CD8-positive, alpha-beta memory T cell (primary cell): ENCODE data around the gene LRRIQ3. TPM values are rescaled to one million over a fixed set of nuclear protein-coding genes. Genes with fewer than 3 reads are reported as not detected.
"Not testable (repeated sequence)": the region's sequence is repeated elsewhere in the genome, so short reads cannot be mapped to it uniquely, and the experiment has no call there.

Experiments used
- CTCF ChIA-PET: fragments of 350-600 bp; sonication (Branson Sonifier 250); formaldehyde crosslinking; loops from one replicate; lab custom pipeline; 2021; ENCODE audit warnings: antibody characterized with exemption; lab: Charles Lee
- POLR2A ChIA-PET: fragments of 350-600 bp; sonication (Branson Sonifier 250); formaldehyde crosslinking; loops from one replicate; lab custom pipeline; 2021; ENCODE audit warnings: antibody characterized with exemption; lab: Charles Lee
- DNase-seq, 5 donors: peaks; one replicate each; pipeline versions ENCODE4 v3.0.0 to v3.0.0-alpha.2; 2020 to 2022; ENCODE audit warnings: mixed read lengths in 1 of 5
- H3K27ac ChIP-seq: one replicate; pipeline ENCODE4 v1.7.0; 2013; ENCODE audit warnings: low read depth, mild to moderate bottlenecking, low read length, moderate library complexity
- H3K27me3 ChIP-seq: 2 replicates; pipeline ENCODE4 v1.7.0; 2013; ENCODE audit warnings: low read length, mild to moderate bottlenecking; ENCODE audit not compliant: insufficient read depth, poor library complexity, severe bottlenecking
- H3K36me3 ChIP-seq: 2 replicates; pipeline ENCODE4 v1.7.0; 2013; ENCODE audit warnings: mild to moderate bottlenecking, low read length, moderate library complexity; ENCODE audit not compliant: insufficient read depth
- H3K4me1 ChIP-seq: 2 replicates; pipeline ENCODE4 v1.7.0; 2013; ENCODE audit warnings: mild to moderate bottlenecking, low read length, moderate library complexity; ENCODE audit not compliant: insufficient read depth
- H3K4me3 ChIP-seq: 2 replicates; pipeline ENCODE4 v1.7.0; 2013; ENCODE audit warnings: mild to moderate bottlenecking, low read length
- H3K9me3 ChIP-seq: 2 replicates; pipeline ENCODE4 v1.7.0; 2013; ENCODE audit warnings: mild to moderate bottlenecking, low read length
- H3K27ac Mint-ChIP-seq, 8 donors: one replicate each; pipeline ENCODE4 v1.8.0; 2020 to 2021; ENCODE audit warnings: mixed read lengths in 8 of 8, mild to moderate bottlenecking in 6 of 8, inconsistent platforms in 3 of 8, moderate library complexity in 3 of 8
- H3K27me3 Mint-ChIP-seq, 2 donors: one replicate each; pipeline ENCODE4 v1.8.0; 2020 to 2021; ENCODE audit warnings: mixed read lengths in 2 of 2, mild to moderate bottlenecking in 1 of 2, moderate library complexity in 1 of 2
- H3K36me3 Mint-ChIP-seq, 3 donors: one replicate each; pipeline ENCODE4 v1.8.0; 2020 to 2021; ENCODE audit warnings: mixed read lengths in 3 of 3, inconsistent platforms in 1 of 3, mild to moderate bottlenecking in 1 of 3
- H3K4me1 Mint-ChIP-seq, 3 donors: one replicate each; pipeline ENCODE4 v1.8.0; 2020 to 2021; ENCODE audit warnings: mixed read lengths in 3 of 3, inconsistent platforms in 1 of 3, mild to moderate bottlenecking in 1 of 3
- H3K4me3 Mint-ChIP-seq, 7 donors: one replicate each; pipeline ENCODE4 v1.8.0; 2020 to 2021; ENCODE audit warnings: mixed read lengths in 7 of 7, mild to moderate bottlenecking in 6 of 7, moderate library complexity in 4 of 7, inconsistent platforms in 2 of 7
- H3K9me3 Mint-ChIP-seq, 5 donors: one replicate each; pipeline ENCODE4 v1.8.0; 2020 to 2022; ENCODE audit warnings: mixed read lengths in 5 of 5, mild to moderate bottlenecking in 3 of 5, moderate library complexity in 2 of 5, inconsistent platforms in 1 of 5
- polyA plus RNA-seq: library from polyadenylated mRNA; unstranded; fragments of 300-500 nt; fragmentation: Illumina TruSeq; gene quantifications from one replicate; pipeline ENCODE4 v1.2.3, GENCODE V29; 2021
- total RNA-seq, 2 experiments: library from RNA; stranded (reverse); gene quantifications; one replicate each; pipeline ENCODE4 v1.2.3, GENCODE V29; 2021

The LRRIQ3 gene
- total and polyA plus RNA-seq, 3 experiments from 2014 or later = 1.3 to 2.9 (median 2.0) TPM

DNA sequence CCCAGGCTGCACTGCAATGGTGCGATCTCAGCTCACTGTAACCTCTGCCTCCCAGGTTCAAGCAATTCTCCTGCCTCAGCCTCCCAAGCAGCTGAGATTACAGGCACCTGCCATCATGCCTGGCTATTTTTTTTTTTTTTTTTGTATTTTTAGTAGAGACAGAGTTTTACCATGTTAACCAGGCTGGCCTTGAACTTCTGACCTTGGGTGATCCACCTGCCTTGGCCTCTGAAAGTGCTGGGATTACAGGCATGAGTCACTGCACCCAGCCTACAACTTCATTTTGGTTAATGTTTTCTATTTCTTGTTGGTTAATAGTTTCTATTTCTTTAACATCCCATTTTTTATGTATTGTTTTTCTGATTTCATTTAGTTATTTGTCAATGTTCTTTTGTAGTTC, 23.6 kb downstream of the LRRIQ3 start:
- CTCF ChIA-PET, H3K4me1 ChIP-seq, H3K4me1 Mint-ChIP-seq, H3K27ac Mint-ChIP-seq, H3K27me3 ChIP-seq, POLR2A ChIA-PET, H3K9me3 ChIP-seq, H3K27me3 Mint-ChIP-seq, H3K36me3 ChIP-seq, H3K4me3 ChIP-seq, H3K27ac ChIP-seq, H3K4me3 Mint-ChIP-seq, DNase-seq: not testable (repeated sequence)
- Mint-ChIP-seq H3K9me3 (peaks cover 21 to 42% (median 31%) of the 10 kb centered on the region in 5 donors), H3K36me3 (peaks cover 0 to 26% (median 0%) of the 10 kb centered on the region in 3 donors)

DNA sequence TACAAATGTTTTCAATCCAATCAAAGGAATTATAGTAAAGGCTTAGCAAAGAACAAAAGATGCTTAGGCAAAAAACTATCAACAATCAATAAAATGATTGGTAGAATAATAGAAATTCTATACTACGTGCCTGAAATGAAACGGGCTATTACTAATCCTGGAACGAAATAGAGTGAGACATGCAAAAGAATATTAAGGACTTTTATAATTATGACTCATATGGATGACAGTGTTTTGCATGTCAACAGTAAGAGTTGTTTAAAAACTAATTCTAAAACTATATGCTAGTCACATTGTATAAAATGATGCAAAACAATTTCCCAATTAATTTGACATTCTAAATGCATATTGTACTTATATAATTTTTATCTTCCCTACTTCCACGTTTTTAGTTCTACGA, 35.6 kb downstream of the LRRIQ3 start:
- Histone ChIP-seq H3K36me3 (no peaks in the 10 kb centered on the region), H3K9me3 (no peaks in the 10 kb centered on the region), H3K4me1 (no peaks in the 10 kb centered on the region), H3K27me3 (no peaks in the 10 kb centered on the region), H3K4me3 (no peak overlapping the region), H3K27ac (no peak overlapping the region)
- Mint-ChIP-seq H3K27ac (no peak overlapping the region), H3K4me1 (no peaks in the 10 kb centered on the region), H3K27me3 (peaks cover under 1 to 1% of the 10 kb centered on the region in 2 donors), H3K36me3 (no peaks in the 10 kb centered on the region), H3K4me3 (no peak overlapping the region), H3K9me3 (peaks cover 0 to 3% (median 2%) of the 10 kb centered on the region in 5 donors)
- POLR2A ChIA-PET = no interaction called here
- CTCF ChIA-PET = no interaction called here
- DNase-seq = no peak

DNA sequence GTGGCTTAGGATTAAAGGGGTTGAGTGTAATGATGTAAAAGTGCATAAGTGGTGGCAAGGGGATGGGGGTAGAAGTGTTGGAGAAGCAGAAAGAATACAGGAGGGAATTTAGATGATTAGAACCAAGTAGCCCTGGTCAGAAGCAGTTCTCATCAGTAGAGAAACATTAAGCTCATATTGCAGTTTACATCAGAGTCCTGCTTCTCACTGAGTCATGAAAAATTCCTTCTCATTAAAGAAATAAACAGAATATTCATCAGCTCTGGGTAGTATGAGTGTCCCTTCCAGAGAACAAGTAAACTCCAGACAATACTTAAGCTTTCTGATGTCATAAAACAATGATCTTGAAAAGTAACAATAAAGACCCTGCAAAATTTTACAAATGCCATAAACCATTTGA, 36.5 kb downstream of the LRRIQ3 start:
- Histone ChIP-seq H3K36me3 (no peaks in the 10 kb centered on the region), H3K4me1 (no peaks in the 10 kb centered on the region), H3K4me3 (no peak overlapping the region), H3K27me3 (no peaks in the 10 kb centered on the region), H3K27ac (no peak overlapping the region), H3K9me3 (no peaks in the 10 kb centered on the region)
- H3K27me3 Mint-ChIP-seq = peaks cover 0 to 1% of the 10 kb centered on the region in 2 donors
- H3K4me1 Mint-ChIP-seq = no peaks in the 10 kb centered on the region
- H3K4me3 Mint-ChIP-seq = no peak overlapping the region
- H3K9me3 Mint-ChIP-seq = peaks cover 0 to 3% (median 2%) of the 10 kb centered on the region in 5 donors
- CTCF ChIA-PET = no interaction called here
- DNase-seq = no peak
- H3K27ac Mint-ChIP-seq = no peak overlapping the region
- POLR2A ChIA-PET = no interaction called here
- H3K36me3 Mint-ChIP-seq = no peaks in the 10 kb centered on the region

DNA sequence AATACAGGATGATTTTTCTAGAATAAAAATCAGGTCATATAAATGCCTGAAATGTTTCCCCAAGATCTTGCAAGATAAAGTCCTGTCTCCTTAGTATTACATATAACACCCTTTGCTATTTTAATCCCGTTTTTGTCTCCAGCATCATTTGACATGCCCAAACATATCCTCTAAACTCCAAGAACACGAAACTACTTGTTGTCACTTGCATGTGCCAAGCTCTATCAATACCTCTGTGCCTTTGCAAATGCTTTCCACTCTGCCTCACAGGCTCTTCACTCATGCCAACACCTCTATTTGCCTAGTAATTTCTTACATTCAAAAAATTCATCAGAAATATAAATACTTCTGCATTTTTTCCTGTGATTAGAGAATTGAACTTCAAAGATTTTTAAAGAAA, 37.9 kb downstream of the LRRIQ3 start:
- H3K9me3 Mint-ChIP-seq = no peaks in the 10 kb centered on the region
- no peak overlapping the region for H3K4me3 Mint-ChIP-seq
- H3K36me3 Mint-ChIP-seq = no peaks in the 10 kb centered on the region
- H3K27ac ChIP-seq = no peak overlapping the region
- H3K27me3 Mint-ChIP-seq = peaks cover 0 to 1% of the 10 kb centered on the region in 2 donors
- CTCF ChIA-PET = no interaction called here
- H3K4me3 ChIP-seq = no peak overlapping the region
- POLR2A ChIA-PET = no interaction called here
- H3K9me3 ChIP-seq = no peaks in the 10 kb centered on the region
- H3K4me1 ChIP-seq = no peaks in the 10 kb centered on the region
- H3K4me1 Mint-ChIP-seq = no peaks in the 10 kb centered on the region
- H3K27ac Mint-ChIP-seq = no peak overlapping the region
- no peak for DNase-seq
- no peaks in the 10 kb centered on the region for H3K36me3 ChIP-seq
- H3K27me3 ChIP-seq = no peaks in the 10 kb centered on the region

DNA sequence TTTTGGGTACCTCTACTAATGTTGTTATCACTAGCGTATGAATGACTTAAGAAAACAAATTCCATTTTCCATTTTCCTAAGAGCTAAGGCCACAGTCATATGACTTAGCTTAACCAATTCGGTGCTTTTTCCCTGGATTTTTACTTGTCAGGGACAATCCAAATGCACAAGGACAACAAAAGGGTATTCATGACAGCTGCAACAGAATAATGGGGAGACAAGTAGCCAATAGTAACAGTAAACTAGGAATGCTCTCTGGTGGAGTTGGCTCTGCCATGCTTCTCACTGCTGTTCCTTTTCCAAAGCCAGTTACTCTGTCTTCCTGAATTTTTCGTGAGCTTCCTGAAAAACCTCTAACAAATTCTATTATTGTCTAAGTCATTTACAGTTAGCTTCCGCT, 52.9 kb downstream of the LRRIQ3 start:
- Mint-ChIP-seq H3K36me3 (no peaks in the 10 kb centered on the region), H3K9me3 (peaks cover 0 to 8% (median 1%) of the 10 kb centered on the region in 5 donors), H3K4me3 (no peak overlapping the region), H3K4me1 (no peaks in the 10 kb centered on the region), H3K27me3 (no peaks in the 10 kb centered on the region), H3K27ac (no peak overlapping the region)
- POLR2A ChIA-PET = no interaction called here
- H3K27me3 ChIP-seq = no peaks in the 10 kb centered on the region
- no peak overlapping the region for H3K27ac ChIP-seq
- no peaks in the 10 kb centered on the region for H3K4me1 ChIP-seq
- no peaks in the 10 kb centered on the region for H3K36me3 ChIP-seq
- CTCF ChIA-PET = no interaction called here
- H3K9me3 ChIP-seq = no peaks in the 10 kb centered on the region
- DNase-seq = no peak
- H3K4me3 ChIP-seq = no peak overlapping the region

- H3K27ac Mint-ChIP-seq, H3K4me3 Mint-ChIP-seq, CTCF ChIA-PET, H3K4me3 ChIP-seq, DNase-seq, H3K27me3 Mint-ChIP-seq, H3K9me3 ChIP-seq, H3K36me3 ChIP-seq, H3K4me1 Mint-ChIP-seq, POLR2A ChIA-PET, H3K4me1 ChIP-seq, H3K36me3 Mint-ChIP-seq, H3K9me3 Mint-ChIP-seq, H3K27ac ChIP-seq, H3K27me3 ChIP-seq: not testable (repeated sequence)
Observed at GRCh38 chr1:74117370-74117769, 80.6 kb downstream of the LRRIQ3 start.

- H3K27me3 ChIP-seq = no peaks in the 10 kb centered on the region
- no peak for DNase-seq
- ChIA-PET POLR2A (no interaction called here), CTCF (no interaction called here)
- H3K9me3 ChIP-seq = no peaks in the 10 kb centered on the region
- H3K27me3 Mint-ChIP-seq = no peaks in the 10 kb centered on the region
- no peak overlapping the region for H3K4me3 ChIP-seq
- no peaks in the 10 kb centered on the region for H3K36me3 Mint-ChIP-seq
- no peaks in the 10 kb centered on the region for H3K4me1 ChIP-seq
- peaks cover 0 to 2% (median 0%) of the 10 kb centered on the region in 5 donors for H3K9me3 Mint-ChIP-seq
- no peak overlapping the region for H3K27ac ChIP-seq
- H3K4me3 Mint-ChIP-seq = no peak overlapping the region
- H3K27ac Mint-ChIP-seq = no peak overlapping the region
- H3K36me3 ChIP-seq = no peaks in the 10 kb centered on the region
- no peaks in the 10 kb centered on the region for H3K4me1 Mint-ChIP-seq
Observed at GRCh38 chr1:74113333-74113732, 84.6 kb downstream of the LRRIQ3 start.

DNA sequence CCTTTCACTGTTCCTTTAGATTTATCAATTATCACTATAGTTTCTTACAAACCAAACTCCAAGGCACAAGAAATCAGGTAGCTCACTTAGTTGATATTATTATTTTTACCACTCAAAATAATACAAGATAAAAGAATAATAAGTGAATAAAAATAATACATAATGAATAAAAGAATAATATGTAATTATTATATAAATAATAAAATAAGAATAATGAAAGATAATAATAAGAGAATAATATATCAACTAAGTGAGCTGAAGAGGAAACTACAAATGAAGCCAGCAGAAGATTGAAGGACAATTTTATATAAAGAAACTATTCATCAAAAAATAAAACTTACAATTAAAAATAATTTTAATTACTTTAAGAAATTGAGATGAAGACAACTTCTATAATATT, 90.6 kb downstream of the LRRIQ3 start:
- no peak overlapping the region for H3K4me3 ChIP-seq
- H3K27ac ChIP-seq = no peak overlapping the region
- CTCF ChIA-PET = no interaction called here

DNA sequence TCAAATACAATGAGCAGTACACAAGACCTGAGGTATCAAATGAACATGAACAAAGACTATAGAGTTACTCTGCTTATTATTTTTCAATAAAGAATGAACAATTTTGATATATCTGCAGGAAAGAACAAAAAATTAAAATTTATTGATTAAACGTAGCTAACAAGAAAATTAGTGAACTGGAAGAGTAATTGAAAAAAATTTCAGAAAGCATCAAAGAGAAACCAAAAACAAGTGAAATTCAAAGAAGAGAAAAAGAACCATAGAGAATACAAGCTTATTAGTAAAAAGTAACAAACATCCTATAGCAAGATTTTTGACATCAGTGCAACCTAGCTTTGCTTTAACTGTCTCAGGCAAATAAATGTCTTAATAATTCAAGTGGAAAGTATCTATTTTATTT, 106.6 kb downstream of the LRRIQ3 start:
- POLR2A ChIA-PET = no interaction called here
- H3K36me3 Mint-ChIP-seq = peaks cover 0 to 2% (median 0%) of the 10 kb centered on the region in 3 donors

More for the DNA sequence above, 90.6 kb downstream of the LRRIQ3 start:
- no peaks in the 10 kb centered on the region for H3K36me3 Mint-ChIP-seq
- no peak overlapping the region for H3K27ac Mint-ChIP-seq
- Histone ChIP-seq H3K36me3 (no peaks in the 10 kb centered on the region), H3K9me3 (no peaks in the 10 kb centered on the region), H3K27me3 (no peaks in the 10 kb centered on the region), H3K4me1 (no peaks in the 10 kb centered on the region)
- H3K4me3 Mint-ChIP-seq = no peak overlapping the region
- H3K9me3 Mint-ChIP-seq = peaks cover 0 to 6% (median 0%) of the 10 kb centered on the region in 5 donors
- peaks cover 0 to 2% of the 10 kb centered on the region in 2 donors for H3K27me3 Mint-ChIP-seq
- POLR2A ChIA-PET = no interaction called here
- H3K4me1 Mint-ChIP-seq = no peaks in the 10 kb centered on the region
- DNase-seq = no peak

More for the DNA sequence above, 106.6 kb downstream of the LRRIQ3 start:
- Histone ChIP-seq H3K4me3 (no peak overlapping the region), H3K4me1 (no peaks in the 10 kb centered on the region), H3K36me3 (no peaks in the 10 kb centered on the region), H3K27me3 (no peaks in the 10 kb centered on the region), H3K27ac (no peak overlapping the region), H3K9me3 (no peaks in the 10 kb centered on the region)
- no peak overlapping the region for H3K4me3 Mint-ChIP-seq
- H3K9me3 Mint-ChIP-seq = peaks cover 7 to 26% (median 8%) of the 10 kb centered on the region in 5 donors
- no peak for DNase-seq
- no peak overlapping the region for H3K27ac Mint-ChIP-seq
- no peaks in the 10 kb centered on the region for H3K4me1 Mint-ChIP-seq
- no peaks in the 10 kb centered on the region for H3K27me3 Mint-ChIP-seq
- CTCF ChIA-PET = no interaction called here
